ENCODE data around the gene DNAH14. TPM values are rescaled to one million over a fixed set of nuclear protein-coding genes. Genes with fewer than 3 reads are reported as not detected.
A peak's percentile ranks its signal among the peaks of the same experiment; 100 is the strongest.

The DNAH14 gene
- total and polyA plus RNA-seq, 2 of the 13 experiments (the other 11 are each of a cell fraction or from before 2014, with no cell fraction given): 4.5 to 27.5 TPM

DNA sequence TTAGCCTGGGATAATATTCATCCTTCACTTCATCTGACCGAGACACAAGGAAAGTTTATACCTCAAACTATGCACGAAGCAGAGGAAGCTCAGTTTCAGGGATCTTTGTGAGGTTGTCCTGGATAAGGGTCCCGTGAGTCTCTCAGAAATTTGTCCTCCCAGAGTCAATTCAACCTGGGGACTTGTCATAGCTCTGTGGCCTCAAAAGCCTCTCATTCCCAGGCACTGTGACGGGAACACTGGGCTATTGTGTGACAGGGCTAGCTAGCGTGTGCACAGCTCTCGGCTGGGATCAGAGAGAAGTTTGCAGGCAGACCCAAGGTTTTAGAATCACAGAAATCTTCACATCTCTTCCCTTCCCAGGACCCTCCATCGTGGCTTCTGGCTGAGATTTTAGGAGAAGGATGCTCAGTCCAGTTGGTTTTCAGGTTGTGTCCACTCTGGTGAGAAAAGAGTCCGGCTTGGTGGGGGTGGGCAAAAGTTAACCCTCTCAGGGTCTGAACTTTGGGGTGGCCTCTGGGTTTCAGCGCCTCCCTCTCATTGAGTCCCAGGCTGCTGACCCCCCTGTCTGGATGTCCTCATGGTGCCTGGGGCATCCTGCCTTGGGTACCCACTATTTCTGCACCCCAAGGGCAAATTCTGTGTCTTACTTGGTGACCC, 518.8 kb downstream of the DNAH14 start:
- Histone ChIP-seq H3K4me2 (ENCODE audit: low read depth, low read length) (peak overlapping the region; percentile 67), H3K4me1 (ENCODE audit: insufficient read depth, low read length) (peaks cover 95% of the 10 kb centered on the region), H3K27ac (ENCODE audit: extremely low read length, insufficient read depth, low read length) (no peak overlapping the region)
- TF ChIP-seq ZNF292 (CRISPR knock-in tag; IDR thresholded peaks at IDR 0.05; ENCODE audit: borderline replicate concordance, low read depth) (peak; percentile 59; the same call in 1 of the 2 replicates), GTF2F1 (IDR thresholded peaks at IDR 0.05; ENCODE audit: low read length) (no peak), KDM2A (CRISPR knock-in tag; IDR thresholded peaks at IDR 0.05; ENCODE audit: borderline replicate concordance, low read depth) (no peak), ZNF350 (CRISPR knock-in tag; IDR thresholded peaks at IDR 0.05; ENCODE audit: borderline replicate concordance, low read depth) (0 out of 2 replicates have a peak, but pooled peaks have one; percentile 12), ZNF652 (CRISPR knock-in tag; IDR thresholded peaks at IDR 0.05; ENCODE audit: borderline replicate concordance, low read depth) (peak; percentile 61; the same call in 1 of the 2 replicates), SAP130 (CRISPR knock-in tag; IDR thresholded peaks at IDR 0.05; ENCODE audit: low read depth) (peak; percentile 51), TGIF2 (CRISPR knock-in tag; IDR thresholded peaks at IDR 0.05) (0 out of 2 replicates have a peak, but pooled peaks have one; percentile 44), HHEX (CRISPR knock-in tag; IDR thresholded peaks at IDR 0.05) (no peak)
- TF ChIP-seq, protein P1, sequence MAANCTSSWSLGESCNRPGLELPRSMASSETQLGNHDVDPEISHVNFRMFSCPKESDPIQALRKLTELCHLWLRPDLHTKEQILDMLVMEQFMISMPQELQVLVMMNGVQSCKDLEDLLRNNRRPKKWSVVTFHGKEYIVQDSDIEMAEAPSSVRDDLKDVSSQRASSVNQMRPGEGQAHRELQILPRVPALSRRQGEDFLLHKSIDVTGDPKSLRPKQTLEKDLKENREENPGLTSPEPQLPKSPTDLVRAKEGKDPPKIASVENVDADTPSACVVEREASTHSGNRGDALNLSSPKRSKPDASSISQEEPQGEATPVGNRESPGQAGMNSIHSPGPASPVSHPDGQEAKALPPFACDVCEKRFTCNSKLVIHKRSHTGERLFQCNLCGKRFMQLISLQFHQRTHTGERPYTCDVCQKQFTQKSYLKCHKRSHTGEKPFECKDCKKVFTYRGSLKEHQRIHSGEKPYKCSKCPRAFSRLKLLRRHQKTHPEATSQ (CRISPR knock-in tag; IDR thresholded peaks at IDR 0.05; ENCODE audit: borderline replicate concordance): no peak
- TF ChIP-seq, protein P2, sequence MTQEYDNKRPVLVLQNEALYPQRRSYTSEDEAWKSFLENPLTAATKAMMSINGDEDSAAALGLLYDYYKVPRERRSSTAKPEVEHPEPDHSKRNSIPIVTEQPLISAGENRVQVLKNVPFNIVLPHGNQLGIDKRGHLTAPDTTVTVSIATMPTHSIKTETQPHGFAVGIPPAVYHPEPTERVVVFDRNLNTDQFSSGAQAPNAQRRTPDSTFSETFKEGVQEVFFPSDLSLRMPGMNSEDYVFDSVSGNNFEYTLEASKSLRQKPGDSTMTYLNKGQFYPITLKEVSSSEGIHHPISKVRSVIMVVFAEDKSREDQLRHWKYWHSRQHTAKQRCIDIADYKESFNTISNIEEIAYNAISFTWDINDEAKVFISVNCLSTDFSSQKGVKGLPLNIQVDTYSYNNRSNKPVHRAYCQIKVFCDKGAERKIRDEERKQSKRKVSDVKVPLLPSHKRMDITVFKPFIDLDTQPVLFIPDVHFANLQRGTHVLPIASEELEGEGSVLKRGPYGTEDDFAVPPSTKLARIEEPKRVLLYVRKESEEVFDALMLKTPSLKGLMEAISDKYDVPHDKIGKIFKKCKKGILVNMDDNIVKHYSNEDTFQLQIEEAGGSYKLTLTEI (CRISPR knock-in tag; conservative IDR thresholded peaks at IDR 0.05): no peak
- TF ChIP-seq, protein P3, sequence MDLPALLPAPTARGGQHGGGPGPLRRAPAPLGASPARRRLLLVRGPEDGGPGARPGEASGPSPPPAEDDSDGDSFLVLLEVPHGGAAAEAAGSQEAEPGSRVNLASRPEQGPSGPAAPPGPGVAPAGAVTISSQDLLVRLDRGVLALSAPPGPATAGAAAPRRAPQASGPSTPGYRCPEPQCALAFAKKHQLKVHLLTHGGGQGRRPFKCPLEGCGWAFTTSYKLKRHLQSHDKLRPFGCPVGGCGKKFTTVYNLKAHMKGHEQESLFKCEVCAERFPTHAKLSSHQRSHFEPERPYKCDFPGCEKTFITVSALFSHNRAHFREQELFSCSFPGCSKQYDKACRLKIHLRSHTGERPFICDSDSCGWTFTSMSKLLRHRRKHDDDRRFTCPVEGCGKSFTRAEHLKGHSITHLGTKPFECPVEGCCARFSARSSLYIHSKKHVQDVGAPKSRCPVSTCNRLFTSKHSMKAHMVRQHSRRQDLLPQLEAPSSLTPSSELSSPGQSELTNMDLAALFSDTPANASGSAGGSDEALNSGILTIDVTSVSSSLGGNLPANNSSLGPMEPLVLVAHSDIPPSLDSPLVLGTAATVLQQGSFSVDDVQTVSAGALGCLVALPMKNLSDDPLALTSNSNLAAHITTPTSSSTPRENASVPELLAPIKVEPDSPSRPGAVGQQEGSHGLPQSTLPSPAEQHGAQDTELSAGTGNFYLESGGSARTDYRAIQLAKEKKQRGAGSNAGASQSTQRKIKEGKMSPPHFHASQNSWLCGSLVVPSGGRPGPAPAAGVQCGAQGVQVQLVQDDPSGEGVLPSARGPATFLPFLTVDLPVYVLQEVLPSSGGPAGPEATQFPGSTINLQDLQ (CRISPR knock-in tag; IDR thresholded peaks at IDR 0.05): no peak
- TF ChIP-seq, protein P4, sequence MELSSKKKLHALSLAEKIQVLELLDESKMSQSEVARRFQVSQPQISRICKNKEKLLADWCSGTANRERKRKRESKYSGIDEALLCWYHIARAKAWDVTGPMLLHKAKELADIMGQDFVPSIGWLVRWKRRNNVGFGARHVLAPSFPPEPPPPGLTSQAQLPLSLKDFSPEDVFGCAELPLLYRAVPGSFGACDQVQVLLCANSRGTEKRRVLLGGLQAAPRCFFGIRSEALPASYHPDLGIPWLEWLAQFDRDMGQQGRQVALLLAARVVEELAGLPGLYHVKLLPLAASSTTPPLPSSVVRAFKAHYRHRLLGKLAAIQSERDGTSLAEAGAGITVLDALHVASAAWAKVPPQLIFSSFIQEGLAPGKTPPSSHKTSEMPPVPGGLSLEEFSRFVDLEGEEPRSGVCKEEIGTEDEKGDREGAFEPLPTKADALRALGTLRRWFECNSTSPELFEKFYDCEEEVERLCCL (CRISPR knock-in tag; IDR thresholded peaks at IDR 0.05; ENCODE audit: borderline replicate concordance): no peak

More for the DNA sequence above, 518.8 kb downstream of the DNAH14 start:
- POLR2A ChIA-PET: interaction anchor here (0.6 kb wide), 1 partner anchor 46 kb away, joined by 3 read pairs; no protein-coding TSS in a partner anchor
- ATAC-seq (peak; percentile 75), DNase-seq (ENCODE audit: low spot score) (peak; percentile 76), FAIRE-seq (peak; percentile 37)
- BruUV-seq (replicated peaks): no TSS peak
- Histone ChIP-seq H2AFZ (ENCODE audit: low read length) (no peak overlapping the region), H3K9me3 (ENCODE audit: low read length) (no peaks in the 10 kb centered on the region), H3K79me2 (ENCODE audit: insufficient read depth, low read length) (no peaks in the 10 kb centered on the region), H4K20me1 (ENCODE audit: insufficient read depth, low read length) (no peaks in the 10 kb centered on the region), H3K27me3 (ENCODE audit: control insufficient read depth in 1 of 2, insufficient read depth in 2 of 2, low read length in 2 of 2) (no peaks in the 10 kb centered on the region; a peak in 1 of 5 replicates), H3K9ac (ENCODE audit: insufficient read depth, low read depth, low read length) (no peak overlapping the region), H3K4me3 (replicated peaks in 1 of 3; ENCODE audit: insufficient read depth in 1 of 3, low read depth in 2 of 3, low read length in 3 of 3) (peak overlapping the region in 1 of 3 experiments; percentile 31; a peak in 1 of 6 replicates), H3K36me3 (replicated peaks in 1 of 2; ENCODE audit: control insufficient read depth in 1 of 2, insufficient read depth in 2 of 2, low read length in 2 of 2) (no peaks in the 10 kb centered on the region)
- CTCF ChIA-PET (ENCODE audit: low intra/inter-chr PET ratio, low total read pairs): no interaction called here
- in situ Hi-C loops (cut with HindIII; ENCODE audit: extremely low pct_ligation_motif_present, low pct_unique_long_range_greater_than_20kb): no loop called here
- WGBS (ENCODE audit: low lambda C conversion rate): 12% methylated on average over 6 of the region's 9 CpGs
- intact Hi-C loops (cut with micrococcal nuclease; ENCODE audit: unreplicated experiment): no loop called here
